Muscle layer of colon (tissue), 2 donors: ENCODE measurements around the gene PIP4K2B.
A peak's percentile ranks its signal among the peaks of the same experiment; 100 is the strongest.
"Not testable (repeated sequence)": the region's sequence is repeated elsewhere in the genome, so short reads cannot be mapped to it uniquely, and the experiment has no call there.

ENCODE experiments used
- H3K27ac ChIP-seq: one replicate; pipeline ENCODE4 v1.7.0; 2013; ENCODE audit warnings: low read depth, mild to moderate bottlenecking, low read length, moderate library complexity
- H3K27me3 ChIP-seq, 2 donors: one replicate each; pipeline ENCODE4 v1.7.0; 2013; ENCODE audit warnings: low read length in 2 of 2, mild to moderate bottlenecking in 2 of 2; ENCODE audit not compliant: insufficient read depth in 2 of 2, control insufficient read depth in 1 of 2
- H3K36me3 ChIP-seq: one replicate; pipeline ENCODE4 v1.7.0; 2013; ENCODE audit warnings: mild to moderate bottlenecking, low read length; ENCODE audit not compliant: insufficient read depth
- H3K4me1 ChIP-seq: one replicate; pipeline ENCODE4 v1.7.0; 2013; ENCODE audit warnings: mild to moderate bottlenecking, low read length; ENCODE audit not compliant: insufficient read depth
- H3K4me3 ChIP-seq, 2 donors: one replicate each; pipeline ENCODE4 v1.7.0; 2013; ENCODE audit warnings: low read length in 2 of 2, low read depth in 1 of 2, mild to moderate bottlenecking in 1 of 2, moderate library complexity in 1 of 2
- H3K9ac ChIP-seq: one replicate; pipeline ENCODE4 v1.7.0; 2013; ENCODE audit warnings: low read length
- H3K9me3 ChIP-seq: one replicate; pipeline ENCODE4 v1.7.0; 2013; ENCODE audit warnings: mild to moderate bottlenecking, low read length
- donor health status: abdominal sarcoma.
- donor health status: Adenocarcinoma of cecum.

The PIP4K2B gene

GRCh38 chr17:38797158-38797490, 2.2 kb downstream of the PIP4K2B start:
- peak overlapping the region in 1 of 2 donors; percentile 19 for H3K4me3 ChIP-seq

GRCh38 chr17:38796451-38797157, 2.8 kb downstream of the PIP4K2B start:
- H3K4me1 ChIP-seq = peaks cover 28% of the 10 kb centered on the region
- peaks cover 5% of the 10 kb centered on the region for H3K36me3 ChIP-seq
- H3K27ac ChIP-seq = no peak overlapping the region
- no peak overlapping the region for H3K4me3 ChIP-seq
- no peaks in the 10 kb centered on the region for H3K9me3 ChIP-seq
- H3K9ac ChIP-seq = no peak overlapping the region
- no peaks in the 10 kb centered on the region for H3K27me3 ChIP-seq

More at GRCh38 chr17:38797158-38797490, 2.2 kb downstream of the PIP4K2B start:
- peaks cover 11% of the 10 kb centered on the region for H3K36me3 ChIP-seq
- H3K27ac ChIP-seq = no peak overlapping the region
- H3K27me3 ChIP-seq = no peaks in the 10 kb centered on the region
- peaks cover 28% of the 10 kb centered on the region for H3K4me1 ChIP-seq
- no peak overlapping the region for H3K9ac ChIP-seq
- no peaks in the 10 kb centered on the region for H3K9me3 ChIP-seq

- no peak overlapping the region for H3K27ac ChIP-seq
- no peaks in the 10 kb centered on the region for H3K27me3 ChIP-seq
- H3K4me1 ChIP-seq = peaks cover 24% of the 10 kb centered on the region
- no peak overlapping the region for H3K4me3 ChIP-seq
- no peaks in the 10 kb centered on the region for H3K36me3 ChIP-seq
- no peaks in the 10 kb centered on the region for H3K9me3 ChIP-seq
- H3K9ac ChIP-seq = no peak overlapping the region
These were observed 5.1 kb downstream of the PIP4K2B start for GRCh38 chr17:38794221-38794620.

- Histone ChIP-seq H3K36me3 (peaks cover 6% of the 10 kb centered on the region), H3K4me1 (no peaks in the 10 kb centered on the region), H3K9ac (no peak overlapping the region), H3K4me3 (no peak overlapping the region), H3K27me3 (no peaks in the 10 kb centered on the region), H3K27ac (no peak overlapping the region), H3K9me3 (no peaks in the 10 kb centered on the region)
These were observed 8.2 kb downstream of the PIP4K2B start for GRCh38 chr17:38791162-38791561.

GRCh38 chr17:38790148-38790707, 9.1 kb downstream of the PIP4K2B start:
- not testable (repeated sequence) for H3K9ac ChIP-seq, H3K27me3 ChIP-seq, H3K4me1 ChIP-seq, H3K4me3 ChIP-seq, H3K9me3 ChIP-seq, H3K27ac ChIP-seq
- peaks cover 15% of the 10 kb centered on the region for H3K36me3 ChIP-seq

- Histone ChIP-seq H3K9me3 (no peaks in the 10 kb centered on the region), H3K9ac (no peak overlapping the region), H3K27ac (no peak overlapping the region), H3K36me3 (peaks cover 25% of the 10 kb centered on the region), H3K4me1 (no peaks in the 10 kb centered on the region), H3K4me3 (no peak overlapping the region), H3K27me3 (no peaks in the 10 kb centered on the region)
These were observed 10.2 kb downstream of the PIP4K2B start for GRCh38 chr17:38789185-38789584.

GRCh38 chr17:38787999-38788398, 11.4 kb downstream of the PIP4K2B start:
- H3K27me3 ChIP-seq, H3K4me3 ChIP-seq, H3K9me3 ChIP-seq, H3K4me1 ChIP-seq, H3K9ac ChIP-seq, H3K27ac ChIP-seq: not testable (repeated sequence)
- peaks cover 36% of the 10 kb centered on the region for H3K36me3 ChIP-seq

- Histone ChIP-seq H3K27ac (no peak overlapping the region), H3K27me3 (no peaks in the 10 kb centered on the region), H3K4me1 (no peaks in the 10 kb centered on the region), H3K4me3 (no peak overlapping the region), H3K36me3 (peaks cover 50% of the 10 kb centered on the region), H3K9ac (no peak overlapping the region), H3K9me3 (no peaks in the 10 kb centered on the region)
These were observed 13.0 kb downstream of the PIP4K2B start for GRCh38 chr17:38786372-38786771.

GRCh38 chr17:38783227-38783626, 16.1 kb downstream of the PIP4K2B start:
- no peaks in the 10 kb centered on the region for H3K9me3 ChIP-seq
- H3K9ac ChIP-seq = no peak overlapping the region
- no peak overlapping the region for H3K27ac ChIP-seq
- H3K4me1 ChIP-seq = no peaks in the 10 kb centered on the region
- H3K36me3 ChIP-seq = peaks cover 81% of the 10 kb centered on the region
- H3K27me3 ChIP-seq = no peaks in the 10 kb centered on the region
- H3K4me3 ChIP-seq = no peak overlapping the region

GRCh38 chr17:38779965-38780752, 19.2 kb downstream of the PIP4K2B start:
- Histone ChIP-seq H3K9me3 (no peaks in the 10 kb centered on the region), H3K4me1 (no peaks in the 10 kb centered on the region), H3K36me3 (peaks cover 87% of the 10 kb centered on the region), H3K9ac (no peak overlapping the region), H3K27me3 (no peaks in the 10 kb centered on the region), H3K27ac (no peak overlapping the region), H3K4me3 (no peak overlapping the region)

GRCh38 chr17:38777641-38778250, 21.6 kb downstream of the PIP4K2B start:
- Histone ChIP-seq H3K4me1 (no peaks in the 10 kb centered on the region), H3K9ac (no peak overlapping the region), H3K27ac (no peak overlapping the region), H3K36me3 (peaks cover 81% of the 10 kb centered on the region), H3K9me3 (no peaks in the 10 kb centered on the region), H3K4me3 (no peak overlapping the region), H3K27me3 (no peaks in the 10 kb centered on the region)
